Cardiac muscle cell (in vitro differentiated cells and primary cell): ENCODE data around the gene COL4A1. TPM values are rescaled to one million over a fixed set of nuclear protein-coding genes. Genes with fewer than 3 reads are reported as not detected.

ENCODE experiments used
- DNase-seq, 2 donors: peaks; one replicate each; pipeline versions ENCODE4 v3.0.0 to v3.0.0-alpha.2; 2010 to 2017; ENCODE audit warnings: low read depth in 1 of 2, low spot score in 1 of 2
- H3K27ac ChIP-seq: fragments of 200-600 bp; sonication (generic); 2 replicates; pipeline ENCODE4 v1.5.1; 2016
- H3K27me3 ChIP-seq: fragments of 200-600 bp; sonication (generic); 2 replicates; pipeline ENCODE4 v1.6.0; 2016; ENCODE audit warnings: control low read depth
- H3K36me3 ChIP-seq: fragments of 200-600 bp; sonication (generic); 2 replicates; pipeline ENCODE4 v1.5.1; 2016; ENCODE audit warnings: control low read depth
- H3K4me1 ChIP-seq: fragments of 200-600 bp; sonication (generic); 2 replicates; pipeline ENCODE4 v1.8.1; 2017; ENCODE audit warnings: low read depth, mild to moderate bottlenecking, mixed run types
- H3K4me3 ChIP-seq: fragments of 200-600 bp; sonication (generic); 2 replicates; pipeline ENCODE4 v1.5.1; 2016; ENCODE audit warnings: mild to moderate bottlenecking
- H3K9me3 ChIP-seq: fragments of 200-600 bp; sonication (generic); 2 replicates; pipeline ENCODE4 v1.5.1; 2017; ENCODE audit warnings: low read depth, mild to moderate bottlenecking, control low read depth
- polyA plus RNA-seq: library from polyadenylated mRNA; unstranded; fragments of >200 nt; fragmentation: Nextera tagmentation; extraction: Ambion mirVana; gene quantifications from 2 replicates; pipeline ENCODE4 v1.2.1, GENCODE V29; 2016
- total RNA-seq: library from RNA; depleted of rRNA; stranded (reverse); fragments of >200 nt; gene quantifications from 2 replicates; pipeline ENCODE4 v1.2.3, GENCODE V29; 2016
- TF ChIP-seq, protein P1 (sequence below): IDR thresholded peaks from 2 replicates; pipeline ENCODE4 v1.5.1; 2012; ENCODE audit warnings: low read depth, mild to moderate bottlenecking, low read length

Gene COL4A1
- total and polyA plus RNA-seq, 2 experiments from 2014 or later = 73.9 to 171 TPM

GRCh38 chr13:110348309-110349105 is 41.5 kb upstream of the COL4A1 start:
- H3K27ac ChIP-seq = no peak overlapping the region
- TF ChIP-seq, protein P1, sequence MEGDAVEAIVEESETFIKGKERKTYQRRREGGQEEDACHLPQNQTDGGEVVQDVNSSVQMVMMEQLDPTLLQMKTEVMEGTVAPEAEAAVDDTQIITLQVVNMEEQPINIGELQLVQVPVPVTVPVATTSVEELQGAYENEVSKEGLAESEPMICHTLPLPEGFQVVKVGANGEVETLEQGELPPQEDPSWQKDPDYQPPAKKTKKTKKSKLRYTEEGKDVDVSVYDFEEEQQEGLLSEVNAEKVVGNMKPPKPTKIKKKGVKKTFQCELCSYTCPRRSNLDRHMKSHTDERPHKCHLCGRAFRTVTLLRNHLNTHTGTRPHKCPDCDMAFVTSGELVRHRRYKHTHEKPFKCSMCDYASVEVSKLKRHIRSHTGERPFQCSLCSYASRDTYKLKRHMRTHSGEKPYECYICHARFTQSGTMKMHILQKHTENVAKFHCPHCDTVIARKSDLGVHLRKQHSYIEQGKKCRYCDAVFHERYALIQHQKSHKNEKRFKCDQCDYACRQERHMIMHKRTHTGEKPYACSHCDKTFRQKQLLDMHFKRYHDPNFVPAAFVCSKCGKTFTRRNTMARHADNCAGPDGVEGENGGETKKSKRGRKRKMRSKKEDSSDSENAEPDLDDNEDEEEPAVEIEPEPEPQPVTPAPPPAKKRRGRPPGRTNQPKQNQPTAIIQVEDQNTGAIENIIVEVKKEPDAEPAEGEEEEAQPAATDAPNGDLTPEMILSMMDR = no peak
- H3K4me3 ChIP-seq = no peak overlapping the region
- no peak for DNase-seq
- peaks cover 16% of the 10 kb centered on the region for H3K4me1 ChIP-seq
- no peaks in the 10 kb centered on the region for H3K9me3 ChIP-seq
- H3K36me3 ChIP-seq = no peaks in the 10 kb centered on the region
- no peaks in the 10 kb centered on the region for H3K27me3 ChIP-seq

DNA sequence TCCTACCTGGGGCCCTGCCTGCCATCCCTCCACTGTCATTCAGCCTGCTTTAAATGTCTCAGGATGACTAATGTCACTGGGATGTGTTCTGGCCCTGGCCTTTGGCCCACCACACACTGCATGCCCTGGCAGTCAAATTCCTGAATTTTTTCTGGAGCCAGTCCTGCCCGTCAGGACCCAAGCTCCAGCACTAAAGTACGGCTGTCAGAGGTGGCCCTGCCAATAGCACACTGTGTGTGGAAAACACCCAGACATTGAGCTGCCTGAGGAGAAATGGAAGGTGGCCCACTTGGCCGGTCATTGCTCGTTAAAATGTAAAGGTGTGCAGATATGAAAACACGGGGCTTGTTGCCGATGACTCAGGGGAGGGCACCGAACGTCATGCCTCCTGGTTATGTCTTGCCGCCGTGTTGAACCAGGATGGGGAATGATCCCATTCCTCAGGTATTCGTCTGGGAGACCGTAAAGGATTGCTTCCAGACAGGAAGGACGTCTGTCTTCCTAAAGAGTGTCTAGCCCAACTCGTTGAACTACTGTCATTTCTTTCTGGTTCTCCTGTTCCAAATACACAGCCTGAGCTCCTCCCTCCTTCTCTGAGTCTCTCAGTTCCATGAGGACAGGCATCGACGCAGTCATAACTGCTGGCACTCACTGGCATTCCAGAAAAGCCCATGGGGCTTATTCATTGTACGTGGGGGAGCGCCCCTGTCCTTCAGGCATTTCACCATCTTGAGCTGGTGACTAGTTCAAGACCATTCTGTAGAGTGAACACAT is 40.8 kb upstream of the COL4A1 start:
- no peak overlapping the region for H3K4me3 ChIP-seq
- peaks cover 16% of the 10 kb centered on the region for H3K4me1 ChIP-seq
- no peak overlapping the region for H3K27ac ChIP-seq

GRCh38 chr13:110347088-110347487 is 40.1 kb upstream of the COL4A1 start:
- no peaks in the 10 kb centered on the region for H3K36me3 ChIP-seq
- peaks cover 22% of the 10 kb centered on the region for H3K4me1 ChIP-seq
- no peaks in the 10 kb centered on the region for H3K9me3 ChIP-seq
- no peak overlapping the region for H3K4me3 ChIP-seq
- no peak for DNase-seq
- H3K27ac ChIP-seq = no peak overlapping the region
- no peaks in the 10 kb centered on the region for H3K27me3 ChIP-seq
- TF ChIP-seq, protein P1 = no peak

More for the DNA sequence above, 40.8 kb upstream of the COL4A1 start:
- DNase-seq = peak in 1 of 2 donors; percentile 93
- TF ChIP-seq, protein P1 = no peak
- Histone ChIP-seq H3K36me3 (no peaks in the 10 kb centered on the region), H3K27me3 (no peaks in the 10 kb centered on the region), H3K9me3 (no peaks in the 10 kb centered on the region)

GRCh38 chr13:110346661-110347067 is 39.7 kb upstream of the COL4A1 start:
- no peaks in the 10 kb centered on the region for H3K36me3 ChIP-seq
- no peaks in the 10 kb centered on the region for H3K9me3 ChIP-seq
- H3K27ac ChIP-seq = no peak overlapping the region
- no peaks in the 10 kb centered on the region for H3K27me3 ChIP-seq
- H3K4me3 ChIP-seq = no peak overlapping the region
- H3K4me1 ChIP-seq = peaks cover 26% of the 10 kb centered on the region
- TF ChIP-seq, protein P1 = no peak
- DNase-seq = no peak

GRCh38 chr13:110345701-110346100 is 38.7 kb upstream of the COL4A1 start:
- TF ChIP-seq, protein P1 = no peak
- no peak overlapping the region for H3K4me3 ChIP-seq
- no peaks in the 10 kb centered on the region for H3K36me3 ChIP-seq
- no peak overlapping the region for H3K27ac ChIP-seq
- no peak for DNase-seq
- peaks cover 31% of the 10 kb centered on the region for H3K4me1 ChIP-seq
- H3K27me3 ChIP-seq = no peaks in the 10 kb centered on the region
- H3K9me3 ChIP-seq = no peaks in the 10 kb centered on the region
